ENCODE results near the gene DIAPH2. TPM values are rescaled to one million over a fixed set of nuclear protein-coding genes. Genes with fewer than 3 reads are reported as not detected.

DIAPH2 gene
- total and polyA plus RNA-seq, 2 donors (not counting 1 experiment from before 2014, with no cell fraction given) = 16.8 to 18.5 TPM

GRCh38 chrX:97189668-97190067 is 505.0 kb downstream of the DIAPH2 start:
- no peaks in the 10 kb centered on the region for H3K4me1 ChIP-seq (ENCODE audit: control insufficient read depth, extremely low read depth, insufficient read depth, low read length)
- H3K36me3 ChIP-seq (ENCODE audit: control insufficient read depth, insufficient read depth, low read length) = no peaks in the 10 kb centered on the region
- H3K27me3 ChIP-seq (ENCODE audit: control insufficient read depth, insufficient read depth, low read length) = no peaks in the 10 kb centered on the region
- no peak overlapping the region for H3K4me2 ChIP-seq (ENCODE audit: extremely low read depth, insufficient read depth, low read length)
- H4K20me1 ChIP-seq (ENCODE audit: control insufficient read depth, extremely low read depth, insufficient read depth, low read length) = no peaks in the 10 kb centered on the region
- no peak for DNase-seq (ENCODE audit: low read depth in 2 of 2)
- no peak overlapping the region for H3K27ac ChIP-seq (ENCODE audit: insufficient read depth, low read length)
- no peaks in the 10 kb centered on the region for H3K9me3 ChIP-seq (ENCODE audit: control insufficient read depth, insufficient read depth, low read depth, low read length)
- no peak overlapping the region for H3K9ac ChIP-seq (ENCODE audit: insufficient read depth, low read length)
- H2AFZ ChIP-seq (ENCODE audit: low read length) = no peak overlapping the region
- TF ChIP-seq CTCF (conservative IDR thresholded peaks at IDR 0.05 in 1 of 2, IDR thresholded peaks at IDR 0.05 in 1 of 2; ENCODE audit: low read depth in 1 of 2, low read length in 2 of 2) (no peak), EZH2 (IDR thresholded peaks at IDR 0.05; ENCODE audit: low read length, missing control alignments) (no peak)
- no peak overlapping the region for H3K4me3 ChIP-seq (replicated peaks in 1 of 4; ENCODE audit: control extremely low read depth in 1 of 4, insufficient read depth in 1 of 4, low read depth in 3 of 4, low read length in 4 of 4)
- no peaks in the 10 kb centered on the region for H3K79me2 ChIP-seq (ENCODE audit: control insufficient read depth, insufficient read depth, low read length)

GRCh38 chrX:97199501-97199900 is 514.9 kb downstream of the DIAPH2 start:
- DNase-seq (ENCODE audit: low read depth in 2 of 2) = peak in 1 of 2 donors; percentile 2
- H3K36me3 ChIP-seq (ENCODE audit: control insufficient read depth, insufficient read depth, low read length) = no peaks in the 10 kb centered on the region
- H3K9ac ChIP-seq (ENCODE audit: insufficient read depth, low read length) = no peak overlapping the region
- TF ChIP-seq EZH2 (IDR thresholded peaks at IDR 0.05; ENCODE audit: low read length, missing control alignments) (no peak), CTCF (conservative IDR thresholded peaks at IDR 0.05 in 1 of 2, IDR thresholded peaks at IDR 0.05 in 1 of 2; ENCODE audit: low read depth in 1 of 2, low read length in 2 of 2) (no peak)
- no peaks in the 10 kb centered on the region for H3K79me2 ChIP-seq (ENCODE audit: control insufficient read depth, insufficient read depth, low read length)
- no peak overlapping the region for H3K4me3 ChIP-seq (replicated peaks in 1 of 4; ENCODE audit: control extremely low read depth in 1 of 4, insufficient read depth in 1 of 4, low read depth in 3 of 4, low read length in 4 of 4)
- H2AFZ ChIP-seq (ENCODE audit: low read length) = no peak overlapping the region
- H3K4me1 ChIP-seq (ENCODE audit: control insufficient read depth, extremely low read depth, insufficient read depth, low read length) = no peaks in the 10 kb centered on the region
- H4K20me1 ChIP-seq (ENCODE audit: control insufficient read depth, extremely low read depth, insufficient read depth, low read length) = no peaks in the 10 kb centered on the region
- H3K4me2 ChIP-seq (ENCODE audit: extremely low read depth, insufficient read depth, low read length) = no peak overlapping the region
- H3K27me3 ChIP-seq (ENCODE audit: control insufficient read depth, insufficient read depth, low read length) = no peaks in the 10 kb centered on the region
- H3K9me3 ChIP-seq (ENCODE audit: control insufficient read depth, insufficient read depth, low read depth, low read length) = no peaks in the 10 kb centered on the region
- H3K27ac ChIP-seq (ENCODE audit: insufficient read depth, low read length) = no peak overlapping the region

GRCh38 chrX:97200454-97200853 is 515.8 kb downstream of the DIAPH2 start:
- Histone ChIP-seq H3K4me1 (ENCODE audit: control insufficient read depth, extremely low read depth, insufficient read depth, low read length) (no peaks in the 10 kb centered on the region), H3K36me3 (ENCODE audit: control insufficient read depth, insufficient read depth, low read length) (no peaks in the 10 kb centered on the region), H3K27ac (ENCODE audit: insufficient read depth, low read length) (no peak overlapping the region), H3K27me3 (ENCODE audit: control insufficient read depth, insufficient read depth, low read length) (no peaks in the 10 kb centered on the region), H3K9ac (ENCODE audit: insufficient read depth, low read length) (no peak overlapping the region), H3K4me2 (ENCODE audit: extremely low read depth, insufficient read depth, low read length) (no peak overlapping the region), H3K9me3 (ENCODE audit: control insufficient read depth, insufficient read depth, low read depth, low read length) (no peaks in the 10 kb centered on the region), H4K20me1 (ENCODE audit: control insufficient read depth, extremely low read depth, insufficient read depth, low read length) (no peaks in the 10 kb centered on the region), H3K4me3 (replicated peaks in 1 of 4; ENCODE audit: control extremely low read depth in 1 of 4, insufficient read depth in 1 of 4, low read depth in 3 of 4, low read length in 4 of 4) (no peak overlapping the region), H2AFZ (ENCODE audit: low read length) (no peak overlapping the region), H3K79me2 (ENCODE audit: control insufficient read depth, insufficient read depth, low read length) (no peaks in the 10 kb centered on the region)
- TF ChIP-seq EZH2 (IDR thresholded peaks at IDR 0.05; ENCODE audit: low read length, missing control alignments) (no peak), CTCF (conservative IDR thresholded peaks at IDR 0.05 in 1 of 2, IDR thresholded peaks at IDR 0.05 in 1 of 2; ENCODE audit: low read depth in 1 of 2, low read length in 2 of 2) (no peak)
- DNase-seq (ENCODE audit: low read depth in 2 of 2) = no peak

Data from fibroblast of lung (primary cell).